ENCODE results near the gene RSU1.

RSU1 gene

GRCh38 chr10:16777473-16778370, 39.5 kb downstream of the RSU1 start:
- no peak overlapping the region; the same call in 1 of the 2 replicates for H3K4me2 ChIP-seq (ENCODE audit: low read length)
- no peak overlapping the region for H3K27ac ChIP-seq (ENCODE audit: low read depth, low read length, poor library complexity, severe bottlenecking)
- no peaks in the 10 kb centered on the region for H4K20me1 ChIP-seq (ENCODE audit: insufficient read depth, low read length)
- H3K27me3 ChIP-seq (ENCODE audit: insufficient read depth, low read length) = no peaks in the 10 kb centered on the region
- no peaks in the 10 kb centered on the region for H3K79me2 ChIP-seq (ENCODE audit: insufficient read depth, low read length)
- H3K9me3 ChIP-seq (ENCODE audit: low read length) = no peaks in the 10 kb centered on the region
- no peak overlapping the region; the same call in 1 of the 2 replicates for H3K9ac ChIP-seq (ENCODE audit: low read length)
- TF ChIP-seq CTCF (IDR thresholded peaks at IDR 0.05; ENCODE audit: low read length) (peak; percentile 72), EZH2 (IDR thresholded peaks at IDR 0.05; ENCODE audit: borderline replicate concordance, low read length) (no peak)
- no peaks in the 10 kb centered on the region for H3K9me2 ChIP-seq (ENCODE audit: low read depth, low read length)
- no peaks in the 10 kb centered on the region for H3F3A ChIP-seq (ENCODE audit: insufficient read depth, low read length)
- H3K4me3 ChIP-seq (ENCODE audit: low read depth, low read length, poor library complexity, severe bottlenecking) = no peak overlapping the region
- H3K4me1 ChIP-seq (ENCODE audit: insufficient read depth, low read length, severe bottlenecking) = no peaks in the 10 kb centered on the region
- H3K36me3 ChIP-seq (ENCODE audit: insufficient read depth, low read length) = no peaks in the 10 kb centered on the region
- no peak overlapping the region for H2AFZ ChIP-seq (ENCODE audit: low read length)

- H2AFZ ChIP-seq (ENCODE audit: low read length) = no peak overlapping the region
- H3F3A ChIP-seq (ENCODE audit: insufficient read depth, low read length) = no peaks in the 10 kb centered on the region
- H3K9me2 ChIP-seq (ENCODE audit: low read depth, low read length) = no peaks in the 10 kb centered on the region
- no peak overlapping the region for H3K4me3 ChIP-seq (ENCODE audit: low read depth, low read length, poor library complexity, severe bottlenecking)
- H3K4me1 ChIP-seq (ENCODE audit: insufficient read depth, low read length, severe bottlenecking) = no peaks in the 10 kb centered on the region
- no peak overlapping the region for H3K9ac ChIP-seq (ENCODE audit: low read length)
- no peak for TF ChIP-seq CTCF (IDR thresholded peaks at IDR 0.05; ENCODE audit: low read length)
- no peak for TF ChIP-seq EZH2 (IDR thresholded peaks at IDR 0.05; ENCODE audit: borderline replicate concordance, low read length)
- H3K36me3 ChIP-seq (ENCODE audit: insufficient read depth, low read length) = no peaks in the 10 kb centered on the region
- no peak overlapping the region for H3K27ac ChIP-seq (ENCODE audit: low read depth, low read length, poor library complexity, severe bottlenecking)
- no peak overlapping the region for H3K4me2 ChIP-seq (ENCODE audit: low read length)
- H3K79me2 ChIP-seq (ENCODE audit: insufficient read depth, low read length) = no peaks in the 10 kb centered on the region
- H3K27me3 ChIP-seq (ENCODE audit: insufficient read depth, low read length) = no peaks in the 10 kb centered on the region
- no peaks in the 10 kb centered on the region for H3K9me3 ChIP-seq (ENCODE audit: low read length)
- no peaks in the 10 kb centered on the region for H4K20me1 ChIP-seq (ENCODE audit: insufficient read depth, low read length)
These were observed 40.3 kb downstream of the RSU1 start for GRCh38 chr10:16776896-16777295.

- no peak overlapping the region for H2AFZ ChIP-seq (ENCODE audit: low read length)
- H3K9ac ChIP-seq (ENCODE audit: low read length) = no peak overlapping the region
- no peaks in the 10 kb centered on the region for H3K9me3 ChIP-seq (ENCODE audit: low read length)
- no peak overlapping the region for H3K27ac ChIP-seq (ENCODE audit: low read depth, low read length, poor library complexity, severe bottlenecking)
- H4K20me1 ChIP-seq (ENCODE audit: insufficient read depth, low read length) = no peaks in the 10 kb centered on the region
- TF ChIP-seq CTCF (IDR thresholded peaks at IDR 0.05; ENCODE audit: low read length) (no peak), EZH2 (IDR thresholded peaks at IDR 0.05; ENCODE audit: borderline replicate concordance, low read length) (no peak)
- H3K4me1 ChIP-seq (ENCODE audit: insufficient read depth, low read length, severe bottlenecking) = no peaks in the 10 kb centered on the region
- no peak overlapping the region for H3K4me3 ChIP-seq (ENCODE audit: low read depth, low read length, poor library complexity, severe bottlenecking)
- no peak overlapping the region for H3K4me2 ChIP-seq (ENCODE audit: low read length)
- no peaks in the 10 kb centered on the region for H3K79me2 ChIP-seq (ENCODE audit: insufficient read depth, low read length)
- no peaks in the 10 kb centered on the region for H3K36me3 ChIP-seq (ENCODE audit: insufficient read depth, low read length)
- no peaks in the 10 kb centered on the region for H3K9me2 ChIP-seq (ENCODE audit: low read depth, low read length)
- no peaks in the 10 kb centered on the region for H3F3A ChIP-seq (ENCODE audit: insufficient read depth, low read length)
- H3K27me3 ChIP-seq (ENCODE audit: insufficient read depth, low read length) = no peaks in the 10 kb centered on the region
These were observed 43.9 kb downstream of the RSU1 start for GRCh38 chr10:16773334-16773733.

All from OCI-LY1 (cell line).